ENCODE results near the gene SORCS2.

Gene SORCS2

GRCh38 chr4:7745301-7745885 is 553.1 kb downstream of the SORCS2 start:
- no peak for FAIRE-seq

- FAIRE-seq: no peak
These were observed 554.2 kb downstream of the SORCS2 start for GRCh38 chr4:7746351-7747061.

DNA sequence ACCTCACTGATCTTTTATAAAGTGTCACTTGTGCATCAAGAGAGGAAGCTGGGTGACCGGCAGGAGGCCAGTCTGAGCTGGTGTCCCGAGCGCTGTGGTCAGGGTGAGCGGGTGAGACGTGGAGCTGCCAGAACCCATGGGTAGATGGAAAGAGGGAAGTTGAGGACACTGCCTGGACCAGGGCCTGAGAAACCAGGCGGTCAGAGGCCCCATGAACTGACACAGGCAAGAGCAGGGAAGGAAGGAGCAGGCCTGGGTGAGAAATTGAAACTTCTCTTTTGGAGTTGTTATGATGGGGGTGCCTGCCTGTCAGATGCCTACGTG is 554.7 kb downstream of the SORCS2 start:
- no peak for FAIRE-seq

DNA sequence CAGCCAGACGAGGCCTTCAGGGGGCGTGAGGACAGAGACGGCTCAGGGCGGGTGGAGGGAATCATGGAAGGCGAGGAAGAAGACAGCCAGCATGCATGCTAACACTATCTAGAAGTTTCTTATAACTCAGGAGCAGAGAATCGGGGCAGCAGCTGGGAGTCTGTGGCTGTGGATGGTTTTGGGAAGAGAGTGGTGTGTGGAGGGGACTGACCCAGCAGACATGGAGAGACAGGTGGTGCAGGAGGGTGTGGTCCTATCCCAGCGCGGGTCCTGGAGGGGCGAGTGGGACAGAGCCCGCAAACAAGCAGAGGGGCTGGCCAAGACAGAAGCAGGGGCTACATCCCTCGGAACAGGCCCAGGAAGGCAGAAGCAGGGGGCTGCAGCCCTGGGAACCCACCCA is 555.2 kb downstream of the SORCS2 start:
- no peak for FAIRE-seq

DNA sequence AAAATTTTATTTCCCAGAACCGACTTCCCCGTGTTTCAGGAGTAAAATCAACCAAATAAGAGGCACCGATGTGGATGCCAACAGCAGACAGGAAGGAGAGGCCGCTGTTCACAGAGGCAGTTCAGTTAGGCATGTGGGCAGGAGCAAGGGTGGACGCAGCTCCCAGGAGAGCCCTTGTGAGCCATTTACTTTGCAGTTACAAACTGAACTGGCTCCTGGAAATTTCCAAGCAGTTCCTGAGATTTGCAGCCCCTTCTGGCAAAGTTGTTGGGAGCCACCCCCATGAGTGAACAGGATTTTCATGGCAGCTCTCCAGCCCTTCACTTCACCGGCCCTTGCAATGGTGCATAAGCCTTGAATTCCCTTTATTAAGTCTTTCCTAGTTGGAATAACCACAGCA is 558.2 kb downstream of the SORCS2 start:
- FAIRE-seq: no peak

GRCh38 chr4:7750972-7751371 is 558.6 kb downstream of the SORCS2 start:
- no peak for FAIRE-seq

- FAIRE-seq: no peak
These were observed 560.3 kb downstream of the SORCS2 start for GRCh38 chr4:7752649-7753048.

- FAIRE-seq: no peak
These were observed 560.9 kb downstream of the SORCS2 start for GRCh38 chr4:7753271-7753670.

- no peak for FAIRE-seq
These were observed 561.7 kb downstream of the SORCS2 start for GRCh38 chr4:7753931-7754465.

DNA sequence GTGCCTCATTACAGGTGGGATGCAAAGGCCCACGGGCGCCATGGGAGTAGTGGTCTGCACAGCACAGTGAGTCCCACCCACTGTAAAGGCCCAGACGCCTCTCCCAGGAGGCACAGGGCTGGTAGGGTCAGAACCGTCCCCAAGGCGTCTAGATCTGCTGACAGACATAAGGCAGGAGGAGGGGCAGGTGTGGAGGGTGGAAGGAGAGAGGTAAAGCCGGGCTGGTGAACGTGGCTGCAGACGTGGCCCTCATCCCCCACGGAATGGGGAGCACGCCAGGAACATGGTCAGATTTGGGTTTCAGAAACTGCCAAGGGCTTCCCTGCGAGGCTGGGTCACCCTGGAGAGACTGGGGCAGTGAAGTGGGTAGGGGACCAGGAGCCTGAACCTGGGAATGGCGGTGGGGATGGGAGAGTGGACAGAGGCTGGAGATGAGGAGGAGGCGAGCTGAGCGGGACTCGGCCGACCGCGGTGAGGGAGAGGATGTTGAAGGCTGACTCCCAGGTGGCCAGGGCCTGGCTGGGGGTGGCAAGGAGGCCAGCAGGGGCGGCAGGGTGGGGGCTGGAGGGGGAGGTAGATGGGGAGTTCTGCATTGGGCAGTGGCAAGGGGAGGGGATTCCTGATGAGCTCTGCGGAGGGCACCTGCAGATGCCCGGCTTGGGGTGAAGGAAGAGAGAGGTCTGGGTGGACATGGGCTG is 562.4 kb downstream of the SORCS2 start:
- no peak for FAIRE-seq

DNA sequence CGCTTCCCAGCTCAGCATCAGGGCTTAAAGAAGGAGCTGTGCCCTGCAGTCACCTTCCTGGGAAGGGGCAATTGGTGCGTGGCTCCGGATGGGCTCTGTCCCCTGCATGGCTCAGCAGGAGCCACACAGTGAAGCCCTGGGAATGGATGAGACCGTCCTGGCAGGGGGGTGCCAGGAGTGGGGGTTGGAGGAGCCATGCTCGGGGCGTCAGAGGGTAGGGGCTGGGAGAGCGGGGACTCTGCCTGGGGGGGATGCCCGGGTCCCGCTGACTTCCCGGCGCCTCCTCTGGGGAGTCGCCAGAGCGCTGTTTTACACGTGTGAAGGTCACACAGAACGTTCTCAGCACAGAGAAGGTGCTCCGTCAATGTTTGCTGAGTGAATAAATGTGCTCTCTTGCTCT is 563.2 kb downstream of the SORCS2 start:
- FAIRE-seq: no peak

DNA sequence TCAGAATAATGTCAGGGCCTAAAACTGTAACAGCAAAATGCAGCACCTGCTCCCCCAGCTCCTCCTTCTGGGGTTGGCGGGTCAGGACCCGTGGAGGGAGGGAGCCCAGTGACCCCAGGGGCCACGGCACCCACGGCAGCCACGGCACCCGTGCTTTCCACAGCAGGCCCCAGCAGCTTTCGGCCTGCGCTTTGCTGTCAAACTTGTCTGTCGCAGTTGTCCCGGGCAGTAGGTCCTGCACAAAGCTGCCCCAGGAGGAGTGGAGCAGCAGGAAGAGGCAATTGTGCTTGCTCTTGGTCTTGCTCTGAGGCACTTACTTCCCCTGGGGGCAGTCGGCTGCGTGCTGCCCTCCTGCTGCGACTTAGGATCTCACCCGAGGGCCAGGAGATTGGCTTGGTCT is 563.7 kb downstream of the SORCS2 start:
- FAIRE-seq: no peak

- no peak for FAIRE-seq
These were observed 564.4 kb downstream of the SORCS2 start for GRCh38 chr4:7756561-7757355.

- no peak for FAIRE-seq
These were observed 565.4 kb downstream of the SORCS2 start for GRCh38 chr4:7757501-7758471.

DNA sequence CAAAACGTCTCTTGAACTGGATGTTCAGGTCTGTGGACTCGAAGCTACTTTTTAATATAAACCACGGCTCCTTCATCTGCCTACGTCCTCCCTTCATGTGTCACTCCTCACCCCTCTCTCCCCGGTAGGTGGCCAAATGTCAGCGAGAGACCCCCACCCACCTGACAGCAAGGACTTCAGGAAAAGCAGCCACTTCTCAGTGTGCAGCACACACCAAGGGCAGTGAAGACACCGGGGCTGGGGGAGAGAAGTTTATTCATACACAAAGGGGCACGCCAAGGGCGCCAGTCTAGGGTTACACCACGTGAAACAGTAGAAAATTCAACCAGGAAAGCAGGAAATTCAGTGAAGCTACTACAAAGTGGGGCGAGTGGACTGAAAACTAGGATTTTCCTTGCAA is 566.1 kb downstream of the SORCS2 start:
- no peak for FAIRE-seq

DNA sequence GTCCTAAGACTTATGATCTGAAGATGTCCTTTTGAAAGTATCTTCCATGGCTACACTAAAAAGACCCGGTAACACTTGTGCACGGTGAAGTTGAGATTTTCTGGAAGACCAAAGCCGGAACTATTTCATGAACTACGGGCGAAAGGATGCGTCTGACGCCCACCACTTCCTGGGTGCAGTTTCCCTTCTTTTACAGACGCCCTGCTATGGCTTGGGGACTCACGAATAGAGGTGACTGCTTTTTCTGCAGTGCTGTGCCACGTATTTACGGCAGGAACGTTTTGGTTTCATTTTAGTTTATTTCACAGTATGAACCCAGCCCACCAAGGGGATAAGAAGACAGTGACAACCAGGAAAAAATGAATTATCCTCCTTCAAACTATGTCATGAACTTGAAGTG is 566.9 kb downstream of the SORCS2 start:
- FAIRE-seq: no peak

DNA sequence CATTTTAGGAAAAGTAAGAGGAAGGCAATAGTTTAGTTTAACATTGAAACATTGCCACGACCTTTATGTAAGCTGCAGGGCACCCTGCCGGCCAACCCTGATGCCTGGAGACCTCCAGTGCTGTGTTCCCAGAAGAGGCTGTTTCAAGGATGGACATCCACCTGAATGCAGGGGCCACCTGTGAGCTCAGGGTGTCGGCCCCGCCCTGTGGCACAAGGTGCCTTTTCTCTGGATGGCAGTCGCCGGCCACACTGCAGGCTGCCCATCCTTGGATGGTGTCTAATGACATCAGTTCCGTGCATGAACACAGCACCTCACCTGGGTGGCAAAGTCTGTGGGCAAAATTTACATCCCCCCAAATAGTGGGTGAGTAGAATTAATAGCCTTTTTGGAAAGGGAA is 567.3 kb downstream of the SORCS2 start:
- FAIRE-seq: no peak

GRCh38 chr4:7760228-7760627 is 567.9 kb downstream of the SORCS2 start:
- FAIRE-seq: no peak

DNA sequence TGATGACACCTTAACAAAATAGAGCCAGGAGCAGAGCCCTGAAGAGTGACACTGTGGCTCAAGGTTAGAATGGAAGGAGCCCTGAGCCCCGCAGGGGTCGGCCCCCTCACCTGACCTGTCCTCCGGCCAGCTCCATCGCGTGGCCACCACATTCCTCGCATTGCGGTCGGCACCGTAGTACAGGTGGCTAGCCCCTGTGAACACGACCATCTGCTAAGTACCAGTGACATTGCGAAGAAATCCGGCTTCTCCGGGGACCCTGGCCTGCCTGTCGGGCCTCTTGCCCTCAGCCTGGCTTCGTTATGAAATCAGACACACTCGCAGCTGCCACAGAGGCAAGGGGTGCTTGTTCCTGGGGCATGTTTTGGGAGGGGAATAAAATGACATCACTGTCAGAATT is 568.4 kb downstream of the SORCS2 start:
- no peak for FAIRE-seq

DNA sequence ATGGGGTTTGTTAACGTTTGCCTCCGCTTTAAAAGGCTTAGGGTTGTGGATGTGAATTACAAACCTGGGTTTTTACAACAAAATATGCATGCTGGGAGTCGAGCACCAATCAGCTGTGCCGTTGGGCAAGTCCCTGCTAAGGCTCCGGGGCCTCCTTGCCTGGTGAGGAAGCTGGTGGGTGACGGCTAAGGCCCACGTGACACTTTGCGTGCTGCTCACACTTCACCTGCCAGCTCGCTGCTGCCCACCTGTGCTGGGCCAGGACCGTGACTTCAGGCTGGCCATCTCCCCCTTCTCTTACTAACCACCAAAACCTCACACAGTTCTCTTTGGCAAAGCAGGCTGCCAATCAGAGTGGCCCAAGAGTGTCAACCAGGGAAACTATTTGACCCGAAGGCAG is 569.0 kb downstream of the SORCS2 start:
- no peak for FAIRE-seq

- no peak for FAIRE-seq
These were observed 569.4 kb downstream of the SORCS2 start for GRCh38 chr4:7761720-7762119.

DNA sequence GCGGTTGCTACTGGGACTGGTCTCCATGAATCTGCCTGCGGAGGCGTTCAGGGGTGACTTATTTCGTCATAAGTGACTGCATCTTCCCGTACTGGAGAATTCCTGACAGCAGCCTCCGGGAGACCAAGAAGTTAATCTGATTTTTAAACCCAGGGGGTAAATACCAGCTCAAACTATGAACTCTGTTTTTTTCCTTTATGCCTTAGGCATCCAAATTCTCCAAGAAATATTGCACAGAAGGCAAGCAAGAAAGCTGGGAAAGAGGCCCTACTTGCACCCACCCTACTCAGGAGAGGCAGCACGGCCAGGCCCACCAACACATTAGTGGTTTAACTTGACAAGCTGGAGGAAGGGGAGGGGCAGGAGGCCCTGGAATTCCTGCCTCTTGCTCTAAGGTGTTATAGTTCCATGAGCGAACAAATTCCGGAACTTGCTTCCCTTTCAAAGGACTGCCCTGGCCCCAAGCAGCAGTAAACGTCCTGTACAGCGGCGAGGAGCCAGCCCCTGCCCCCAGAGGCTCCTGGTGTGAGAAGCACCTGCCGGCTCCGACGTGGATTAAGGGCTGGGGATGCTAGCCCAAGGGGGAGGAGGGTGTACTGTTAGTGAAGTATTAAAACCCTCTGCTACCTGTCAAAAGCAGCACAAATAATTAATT is 570.2 kb downstream of the SORCS2 start:
- FAIRE-seq: no peak

Data from islet of Langerhans (tissue), 1 donor.